ENCODE results near the gene SEL1L3. TPM values are rescaled to one million over a fixed set of nuclear protein-coding genes. Genes with fewer than 3 reads are reported as not detected.

Gene SEL1L3
- total and polyA plus RNA-seq, 2 of the 13 experiments (the other 11 are each of a cell fraction or from before 2014, with no cell fraction given): 0.28 to 1.1 TPM

- Histone ChIP-seq H3K9me3 (ENCODE audit: low read length) (no peaks in the 10 kb centered on the region), H3K27me3 (ENCODE audit: control insufficient read depth in 1 of 2, insufficient read depth in 2 of 2, low read length in 2 of 2) (0 out of 5 replicates have a peak, but pooled peaks cover 0 to 3% of the 10 kb centered on the region in 2 experiments), H3K79me2 (ENCODE audit: insufficient read depth, low read length) (no peaks in the 10 kb centered on the region), H4K20me1 (ENCODE audit: insufficient read depth, low read length) (no peaks in the 10 kb centered on the region), H3K4me2 (ENCODE audit: low read depth, low read length) (no peak overlapping the region), H3K36me3 (replicated peaks in 1 of 2; ENCODE audit: control insufficient read depth in 1 of 2, insufficient read depth in 2 of 2, low read length in 2 of 2) (no peaks in the 10 kb centered on the region), H3K27ac (ENCODE audit: extremely low read length, insufficient read depth, low read length) (no peak overlapping the region), H2AFZ (ENCODE audit: low read length) (no peak overlapping the region), H3K9ac (ENCODE audit: insufficient read depth, low read depth, low read length) (no peak overlapping the region), H3K4me3 (replicated peaks in 1 of 3; ENCODE audit: insufficient read depth in 1 of 3, low read depth in 2 of 3, low read length in 3 of 3) (no peak overlapping the region), H3K4me1 (ENCODE audit: insufficient read depth, low read length) (no peaks in the 10 kb centered on the region)
- no peak for FAIRE-seq
- ATAC-seq: no peak
- CTCF ChIA-PET (ENCODE audit: low intra/inter-chr PET ratio, low total read pairs): no interaction called here
- intact Hi-C loops (cut with micrococcal nuclease; ENCODE audit: unreplicated experiment) (no loop called here), in situ Hi-C loops (cut with HindIII; ENCODE audit: extremely low pct_ligation_motif_present, low pct_unique_long_range_greater_than_20kb) (no loop called here)
- no TSS peak for BruUV-seq (replicated peaks)
- POLR2A ChIA-PET: no interaction called here
- under 1% methylated on average over 4 of the region's 4 CpGs for WGBS (ENCODE audit: low lambda C conversion rate)
- no peak for DNase-seq (ENCODE audit: low spot score)
- TF ChIP-seq ZNF235 (CRISPR knock-in tag; IDR thresholded peaks at IDR 0.05; ENCODE audit: borderline replicate concordance) (no peak), ZSCAN25 (CRISPR knock-in tag; IDR thresholded peaks at IDR 0.05) (no peak), ZNF619 (CRISPR knock-in tag; IDR thresholded peaks at IDR 0.05) (no peak), USF2 (IDR thresholded peaks at IDR 0.05; ENCODE audit: low read depth, low read length) (no peak), USF2 (CRISPR knock-in tag; IDR thresholded peaks at IDR 0.05; ENCODE audit: borderline replicate concordance) (no peak), SP5 (CRISPR knock-in tag; IDR thresholded peaks at IDR 0.05; ENCODE audit: borderline replicate concordance, low read depth) (no peak), ZNF530 (CRISPR knock-in tag; IDR thresholded peaks at IDR 0.05; ENCODE audit: low read depth) (no peak), HDAC6 (IDR thresholded peaks at IDR 0.05; ENCODE audit: low read depth, low read length) (no peak), HNF4A (CRISPR knock-in tag; IDR thresholded peaks at IDR 0.05) (no peak), JDP2 (CRISPR knock-in tag; IDR thresholded peaks at IDR 0.05; ENCODE audit: borderline replicate concordance) (no peak), PBX3 (CRISPR knock-in tag; IDR thresholded peaks at IDR 0.05; ENCODE audit: borderline replicate concordance) (no peak), ZMYM4 (CRISPR knock-in tag; IDR thresholded peaks at IDR 0.05) (no peak), ZNF414 (CRISPR knock-in tag; IDR thresholded peaks at IDR 0.05) (no peak), MED1 (CRISPR knock-in tag; IDR thresholded peaks at IDR 0.05) (no peak), PAF1 (CRISPR knock-in tag; IDR thresholded peaks at IDR 0.05) (no peak), HNRNPK (IDR thresholded peaks at IDR 0.05; ENCODE audit: low read depth, low read length, poor library complexity, severe bottlenecking) (no peak), ZNF331 (CRISPR knock-in tag; IDR thresholded peaks at IDR 0.05) (no peak), HOXD1 (CRISPR knock-in tag; IDR thresholded peaks at IDR 0.05) (no peak), BCL6 (CRISPR knock-in tag; IDR thresholded peaks at IDR 0.05) (no peak), ZFP36L2 (CRISPR knock-in tag; IDR thresholded peaks at IDR 0.05) (no peak)
Measured at GRCh38 chr4:25881193-25881592, 18.4 kb upstream of the SEL1L3 start.

Measured in HepG2 (cell line).